VCaP (cell line): ENCODE results near the gene HNRNPUL1.
A peak's percentile ranks its signal among the peaks of the same experiment; 100 is the strongest.

ENCODE experiments used
- H3K27ac ChIP-seq: fragments of 450-650 bp; 2 replicates; pipeline ENCODE4 v1.5.1; 2017
- TF ChIP-seq, protein P1 (sequence below): fragments of 450-650 bp; conservative IDR thresholded peaks from 2 replicates; pipeline ENCODE4 v1.5.1; 2017; ENCODE audit warnings: mild to moderate bottlenecking, moderate library complexity

The HNRNPUL1 gene

DNA sequence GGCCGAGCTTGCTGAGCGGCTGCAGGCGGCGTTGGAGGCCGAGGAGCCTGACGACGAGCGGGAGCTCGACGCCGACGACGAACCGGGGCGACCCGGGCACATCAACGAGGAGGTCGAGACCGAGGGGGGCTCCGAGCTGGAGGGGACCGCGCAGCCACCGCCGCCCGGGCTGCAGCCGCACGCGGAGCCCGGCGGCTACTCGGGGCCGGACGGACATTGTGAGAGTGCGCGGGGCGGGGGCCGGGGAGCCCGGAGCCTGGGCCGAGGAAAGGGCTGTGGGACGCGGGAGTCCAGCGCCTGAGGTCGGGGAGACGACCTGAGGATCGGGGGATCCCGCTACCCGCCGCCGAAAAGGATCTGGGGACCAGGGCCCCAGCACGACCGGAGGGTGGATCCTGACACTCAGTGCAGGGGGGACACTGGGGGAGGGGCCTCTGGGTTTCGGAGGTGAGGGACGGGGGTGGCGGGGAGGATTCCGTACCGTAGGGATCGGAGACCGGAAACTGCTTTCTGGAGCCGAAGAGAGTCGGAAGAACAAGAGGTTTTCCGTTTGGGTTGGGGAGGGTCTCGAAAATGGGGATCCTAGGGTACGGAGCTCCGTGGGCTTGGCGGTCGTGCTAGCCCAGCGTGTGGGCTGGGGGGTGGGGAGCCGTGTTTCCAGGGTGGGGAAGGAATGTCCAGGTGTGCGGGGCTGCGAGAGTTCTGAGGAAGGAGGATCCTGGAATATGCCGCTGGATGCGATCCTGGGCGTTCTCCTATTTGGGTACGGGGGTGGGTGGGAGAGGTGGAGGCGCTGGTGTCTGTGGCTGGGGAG, 616 bp downstream of the HNRNPUL1 start:
- H3K27ac ChIP-seq, result peak overlapping the region; percentile 100
- TF ChIP-seq, protein P1, sequence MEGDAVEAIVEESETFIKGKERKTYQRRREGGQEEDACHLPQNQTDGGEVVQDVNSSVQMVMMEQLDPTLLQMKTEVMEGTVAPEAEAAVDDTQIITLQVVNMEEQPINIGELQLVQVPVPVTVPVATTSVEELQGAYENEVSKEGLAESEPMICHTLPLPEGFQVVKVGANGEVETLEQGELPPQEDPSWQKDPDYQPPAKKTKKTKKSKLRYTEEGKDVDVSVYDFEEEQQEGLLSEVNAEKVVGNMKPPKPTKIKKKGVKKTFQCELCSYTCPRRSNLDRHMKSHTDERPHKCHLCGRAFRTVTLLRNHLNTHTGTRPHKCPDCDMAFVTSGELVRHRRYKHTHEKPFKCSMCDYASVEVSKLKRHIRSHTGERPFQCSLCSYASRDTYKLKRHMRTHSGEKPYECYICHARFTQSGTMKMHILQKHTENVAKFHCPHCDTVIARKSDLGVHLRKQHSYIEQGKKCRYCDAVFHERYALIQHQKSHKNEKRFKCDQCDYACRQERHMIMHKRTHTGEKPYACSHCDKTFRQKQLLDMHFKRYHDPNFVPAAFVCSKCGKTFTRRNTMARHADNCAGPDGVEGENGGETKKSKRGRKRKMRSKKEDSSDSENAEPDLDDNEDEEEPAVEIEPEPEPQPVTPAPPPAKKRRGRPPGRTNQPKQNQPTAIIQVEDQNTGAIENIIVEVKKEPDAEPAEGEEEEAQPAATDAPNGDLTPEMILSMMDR, result no peak

DNA sequence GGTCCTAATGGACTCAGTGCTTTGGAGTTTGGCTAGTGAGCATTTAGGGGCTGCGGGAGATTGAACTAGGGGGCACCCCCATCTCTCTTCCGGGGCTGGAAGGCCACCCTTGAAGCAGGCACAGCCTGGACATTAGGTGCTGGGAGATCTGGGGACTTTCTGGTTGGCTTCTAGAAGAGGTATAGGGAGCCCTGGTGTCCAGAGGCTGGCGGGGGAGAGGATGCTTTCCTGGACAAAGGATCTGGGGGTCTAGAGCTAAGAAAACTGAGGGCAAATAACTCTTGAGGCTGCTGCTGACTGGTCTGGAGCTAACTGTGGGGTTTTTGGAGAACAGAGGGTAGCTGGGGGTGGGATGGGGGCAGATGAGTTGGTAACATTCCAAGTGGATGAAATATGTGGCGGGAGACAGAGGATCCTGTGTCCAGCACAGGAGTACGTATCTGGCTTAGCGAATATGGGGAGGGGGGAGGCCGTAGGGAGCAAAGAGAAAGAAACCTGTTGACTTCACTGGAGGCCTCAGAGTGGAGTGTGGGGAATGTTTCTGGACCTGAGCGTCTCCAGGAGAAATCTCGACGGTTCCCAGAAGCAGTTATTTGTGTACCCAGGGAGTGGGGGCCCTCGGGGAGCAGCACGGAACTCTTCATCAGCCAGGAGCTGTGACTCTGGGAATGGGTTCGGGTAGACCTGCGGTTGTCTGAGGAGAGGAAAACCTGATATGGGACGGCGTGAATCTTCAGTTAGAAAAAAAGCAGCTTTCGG, 1.4 kb downstream of the HNRNPUL1 start:
- TF ChIP-seq, protein P1, result no peak
- H3K27ac ChIP-seq, result peak overlapping the region; percentile 100

DNA sequence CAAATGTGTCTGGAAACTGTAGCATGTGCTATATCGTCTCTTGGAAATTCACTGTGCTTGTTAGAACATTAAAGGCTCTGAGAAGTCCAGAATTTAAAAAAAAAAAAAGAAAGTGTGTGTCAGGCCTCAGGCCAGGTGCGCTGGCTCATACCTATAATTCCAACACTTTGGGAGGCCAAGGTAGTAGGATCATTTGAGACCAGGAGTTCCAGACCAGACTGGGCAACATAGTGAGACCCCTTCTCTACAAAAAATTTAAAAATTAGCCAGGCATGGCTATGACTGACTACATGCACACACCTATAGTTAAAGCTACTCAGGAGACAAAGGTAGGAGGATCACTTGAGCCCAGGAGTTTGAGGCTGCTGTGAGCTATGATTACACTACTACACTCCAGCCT, 4.9 kb downstream of the HNRNPUL1 start:
- TF ChIP-seq, protein P1, result no peak
- no peak overlapping the region for H3K27ac ChIP-seq

DNA sequence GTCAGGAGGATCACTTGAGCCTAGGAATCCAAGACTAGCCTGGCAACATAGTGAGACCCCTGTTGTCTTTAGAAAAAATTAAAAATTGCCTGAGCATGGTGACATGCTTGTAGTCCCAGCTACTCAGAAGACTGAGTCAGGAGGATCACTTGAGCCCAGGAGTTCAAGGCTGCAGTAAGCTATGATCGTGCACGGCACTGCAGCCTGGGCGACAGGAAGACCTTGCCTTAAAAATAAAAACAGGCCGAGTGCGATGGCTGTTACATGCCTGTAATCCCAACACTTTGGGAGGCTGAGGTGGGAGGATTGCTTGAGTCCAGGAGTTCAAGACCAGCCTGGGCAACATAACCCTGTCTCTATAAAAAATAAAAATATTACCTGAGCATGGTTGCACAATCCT, 5.4 kb downstream of the HNRNPUL1 start:
- H3K27ac ChIP-seq, result no peak overlapping the region
- TF ChIP-seq, protein P1, result no peak

DNA sequence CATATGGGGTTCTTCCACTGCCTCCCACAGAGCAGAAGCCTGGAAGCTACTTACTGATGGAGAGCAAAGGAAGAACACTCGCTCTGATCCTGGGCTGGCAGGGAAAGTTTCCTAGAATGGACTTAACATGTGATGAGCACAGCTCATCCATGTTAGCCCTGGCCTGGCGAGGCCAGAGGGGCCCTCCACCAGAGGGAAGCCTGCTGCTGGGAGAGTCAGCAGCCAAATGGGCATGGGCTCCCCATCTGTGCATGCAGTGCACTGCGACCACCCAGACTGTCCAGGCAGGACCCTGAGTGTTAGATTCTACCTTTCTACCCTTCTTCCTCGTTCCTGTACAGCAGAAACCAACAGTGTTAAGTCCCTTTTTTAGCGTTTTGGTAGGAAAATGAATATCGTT, 8.9 kb downstream of the HNRNPUL1 start:
- TF ChIP-seq, protein P1, result no peak
- H3K27ac ChIP-seq, result no peak overlapping the region

DNA sequence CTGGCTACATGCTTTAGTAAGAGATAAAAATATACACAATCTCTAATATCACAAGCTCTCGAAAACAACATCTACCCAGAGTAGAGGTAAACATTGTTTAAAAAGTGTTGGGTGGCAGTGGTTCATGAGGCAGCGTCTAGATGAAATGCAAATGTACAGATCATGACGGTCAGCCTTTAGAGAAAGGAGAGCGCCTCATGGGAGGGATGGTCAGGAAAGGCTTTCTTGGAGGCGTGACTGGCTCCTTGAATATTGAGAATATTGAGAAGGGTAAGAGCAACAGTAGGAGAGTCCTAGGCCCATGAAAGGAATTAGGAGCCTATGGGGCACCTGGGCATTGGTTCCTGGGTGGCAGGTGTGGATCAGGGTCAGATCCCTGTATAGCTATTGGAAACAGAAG, 10.6 kb downstream of the HNRNPUL1 start:
- H3K27ac ChIP-seq, result no peak overlapping the region
- TF ChIP-seq, protein P1, result no peak

DNA sequence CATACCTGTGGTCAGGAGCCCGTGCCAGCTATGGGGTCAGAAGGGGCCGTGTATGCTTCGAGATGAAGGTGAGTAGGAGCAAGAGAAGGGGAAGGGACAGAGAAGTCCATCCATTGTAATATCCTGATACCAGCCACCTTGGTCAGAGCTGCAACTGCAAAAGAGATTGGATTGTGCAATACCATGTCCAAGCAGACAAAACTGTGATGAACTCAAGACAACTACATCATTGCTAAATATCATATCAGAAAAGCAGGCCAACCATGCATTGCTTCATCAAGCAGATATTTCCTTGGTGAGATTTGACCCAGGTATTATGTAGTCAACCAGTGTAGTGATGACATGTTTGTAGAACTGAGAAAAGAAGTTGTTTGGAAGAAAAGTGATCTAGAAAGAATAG, 12.1 kb downstream of the HNRNPUL1 start:
- TF ChIP-seq, protein P1, result no peak
- H3K27ac ChIP-seq, result no peak overlapping the region
